HG02840 (cell line): ENCODE results near the gene PCNX3.
"Not testable (repeated sequence)": the region's sequence is repeated elsewhere in the genome, so short reads cannot be mapped to it uniquely, and the experiment has no call there.

Source experiments
- ATAC-seq: cut with Tn5 transposase; IDR thresholded peaks from one replicate; pipeline ENCODE4 v1.9.1; 2021; ENCODE audit warnings: mild to moderate bottlenecking, moderate library complexity, moderate number of reproducible peaks; ENCODE audit not compliant: unreplicated experiment, low FRiP score

PCNX3 gene

DNA sequence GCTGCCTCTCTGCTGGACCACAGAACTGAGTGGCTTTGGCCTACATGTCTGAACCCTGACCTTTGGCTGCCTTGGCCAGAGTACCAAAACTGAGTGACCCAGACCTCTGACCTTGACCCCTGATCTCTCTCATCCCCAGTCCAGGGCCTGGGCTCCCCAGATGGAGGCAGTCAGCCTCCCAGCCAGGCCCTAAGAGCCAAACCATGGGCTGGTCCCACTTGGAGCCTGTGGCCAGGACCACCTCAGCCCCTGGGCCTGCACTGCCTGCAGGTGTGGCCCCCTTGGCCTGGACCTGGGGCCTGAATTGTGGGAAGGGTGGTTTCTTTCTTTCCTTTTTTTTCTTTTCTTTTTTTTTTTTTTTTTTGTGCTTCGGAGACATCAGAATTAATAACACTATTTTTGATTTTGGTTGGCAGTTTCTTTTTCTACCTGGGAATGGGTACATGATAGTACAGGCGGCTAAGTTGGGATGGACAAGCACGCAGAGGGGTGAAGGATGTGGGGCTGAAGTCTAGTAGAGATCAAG lies 21.5 kb downstream of the PCNX3 start:
- ATAC-seq = no peak

DNA sequence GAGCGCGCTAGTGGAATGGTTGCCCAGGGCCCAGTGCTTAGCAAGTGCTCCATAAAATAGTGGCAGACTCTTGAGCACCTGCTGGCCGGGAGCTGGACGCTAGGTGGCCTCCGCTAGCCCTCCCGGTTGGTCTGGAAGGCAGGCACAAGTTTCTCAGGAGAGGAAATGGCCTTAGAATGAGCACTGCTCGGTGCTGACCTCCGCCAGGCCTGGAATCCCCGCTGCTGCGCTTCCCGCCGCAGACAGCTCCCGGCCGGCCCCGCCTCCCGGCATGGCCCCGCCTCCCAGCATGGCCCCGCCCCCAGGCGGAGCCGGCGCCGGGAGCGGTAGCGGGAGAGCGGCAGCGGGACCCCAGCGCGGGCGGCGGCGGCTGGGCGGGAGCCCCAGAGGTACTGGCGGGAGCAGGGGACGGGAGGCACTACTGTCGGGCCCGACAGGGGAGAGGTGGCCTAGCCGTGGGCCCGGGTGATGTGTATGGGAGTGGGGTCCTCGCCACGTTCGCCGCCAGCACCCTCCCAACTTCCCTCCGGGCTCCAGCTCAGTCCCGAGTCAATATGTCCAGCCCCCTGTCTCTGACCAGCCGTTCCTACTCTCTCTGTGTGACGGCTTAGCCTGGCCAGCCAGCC lies 22.3 kb downstream of the PCNX3 start, which contains the start of gene SIPA1:
SIPA1 (plus strand) TSS at position 308 of the 626 bp plus-strand sequence. CDS start 2,821 bp downstream, outside the sequence.
- ATAC-seq = peak; percentile 43

DNA sequence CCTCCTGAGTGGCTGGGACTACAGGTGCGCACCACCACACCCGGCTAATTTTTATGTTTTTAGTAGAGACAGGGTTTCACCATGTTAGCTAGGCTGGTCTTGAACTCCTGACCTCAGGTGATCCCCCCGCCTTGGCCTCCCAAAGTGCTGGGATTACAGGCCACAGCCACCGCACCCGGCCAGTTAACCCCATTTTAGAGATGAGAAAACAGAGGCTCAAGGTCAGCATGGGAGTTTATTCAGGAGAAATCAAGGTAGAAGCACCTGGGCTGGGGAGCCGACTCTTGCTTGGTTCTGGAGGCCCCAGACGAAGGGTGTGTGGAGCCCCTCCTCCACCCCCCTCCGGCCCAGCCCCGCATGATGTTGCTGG lies 23.6 kb downstream of the PCNX3 start:
- not testable (repeated sequence) for ATAC-seq

DNA sequence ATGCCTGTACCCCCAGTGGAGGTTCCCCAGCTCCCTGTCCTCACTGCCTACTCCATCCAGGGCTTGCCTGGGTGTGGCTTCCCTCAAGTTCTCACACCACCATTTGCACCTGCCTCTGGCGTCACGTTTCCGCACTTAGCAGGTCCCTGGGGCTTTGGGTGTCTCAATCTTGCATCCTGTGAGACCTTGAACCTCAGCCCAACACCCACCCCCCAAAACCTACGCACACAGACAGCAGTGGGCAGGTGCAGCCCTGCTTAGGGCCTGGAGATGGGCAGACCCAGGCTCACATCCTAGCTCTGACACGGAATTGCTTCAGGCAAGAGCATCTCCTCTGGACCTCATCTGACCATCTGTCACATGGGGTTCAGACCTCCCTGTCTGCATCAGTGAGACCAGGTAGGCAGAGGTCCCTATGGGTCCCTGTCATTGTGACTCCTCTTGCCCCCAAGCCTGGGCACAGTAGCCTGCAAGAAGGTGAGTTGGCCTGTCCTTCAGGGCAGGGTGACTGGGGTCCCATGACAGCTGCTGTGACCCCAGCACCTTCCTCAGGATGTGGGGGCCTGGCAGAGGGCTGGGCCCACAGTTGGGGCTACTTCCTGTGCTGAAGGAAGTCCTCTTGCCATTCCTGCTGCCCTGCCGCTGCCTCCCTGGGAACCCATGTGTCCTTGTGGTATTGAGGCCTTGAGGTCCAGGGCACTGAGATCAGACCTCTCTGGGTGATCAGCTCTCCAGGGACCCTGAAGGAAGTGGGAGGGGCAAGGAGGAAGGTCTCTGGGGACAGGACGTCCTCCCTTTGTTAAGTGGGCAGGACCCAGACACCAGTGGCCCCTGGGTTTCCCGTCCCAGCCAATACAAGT lies 24.3 kb downstream of the PCNX3 start:
- no peak for ATAC-seq

DNA sequence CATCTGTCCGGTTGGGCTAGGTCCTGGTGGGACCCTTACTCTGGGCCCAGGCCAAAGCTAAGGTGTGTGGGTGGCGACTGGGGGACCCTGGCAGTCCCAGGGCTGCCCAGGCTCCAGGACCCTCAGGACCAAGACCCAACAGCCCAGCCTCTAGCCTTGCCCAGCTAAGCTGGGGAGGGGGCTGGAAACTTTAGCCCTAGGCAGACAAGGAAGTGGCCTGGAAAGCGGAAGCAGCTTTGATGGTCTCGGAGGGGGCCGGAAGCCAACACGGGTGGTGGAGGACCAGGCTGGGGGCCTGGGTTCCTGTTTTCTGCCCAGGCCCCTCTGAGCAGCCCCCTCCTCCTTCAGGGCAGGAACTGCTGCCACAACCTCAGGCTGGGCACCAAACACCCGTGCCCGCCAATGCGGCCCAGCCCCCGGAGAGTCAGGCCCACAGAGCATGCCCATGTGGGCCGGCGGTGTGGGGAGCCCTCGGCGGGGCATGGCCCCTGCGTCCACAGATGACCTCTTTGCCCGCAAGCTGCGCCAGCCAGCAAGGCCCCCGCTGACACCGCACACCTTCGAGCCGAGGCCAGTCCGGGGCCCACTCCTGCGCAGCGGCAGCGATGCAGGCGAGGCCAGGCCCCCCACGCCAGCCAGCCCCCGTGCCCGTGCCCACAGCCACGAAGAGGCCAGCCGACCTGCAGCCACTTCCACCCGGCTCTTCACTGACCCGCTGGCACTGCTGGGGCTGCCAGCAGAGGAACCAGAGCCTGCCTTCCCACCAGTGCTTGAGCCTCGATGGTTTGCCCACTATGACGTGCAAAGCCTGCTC lies 25.1 kb downstream of the PCNX3 start:
- ATAC-seq = no peak

DNA sequence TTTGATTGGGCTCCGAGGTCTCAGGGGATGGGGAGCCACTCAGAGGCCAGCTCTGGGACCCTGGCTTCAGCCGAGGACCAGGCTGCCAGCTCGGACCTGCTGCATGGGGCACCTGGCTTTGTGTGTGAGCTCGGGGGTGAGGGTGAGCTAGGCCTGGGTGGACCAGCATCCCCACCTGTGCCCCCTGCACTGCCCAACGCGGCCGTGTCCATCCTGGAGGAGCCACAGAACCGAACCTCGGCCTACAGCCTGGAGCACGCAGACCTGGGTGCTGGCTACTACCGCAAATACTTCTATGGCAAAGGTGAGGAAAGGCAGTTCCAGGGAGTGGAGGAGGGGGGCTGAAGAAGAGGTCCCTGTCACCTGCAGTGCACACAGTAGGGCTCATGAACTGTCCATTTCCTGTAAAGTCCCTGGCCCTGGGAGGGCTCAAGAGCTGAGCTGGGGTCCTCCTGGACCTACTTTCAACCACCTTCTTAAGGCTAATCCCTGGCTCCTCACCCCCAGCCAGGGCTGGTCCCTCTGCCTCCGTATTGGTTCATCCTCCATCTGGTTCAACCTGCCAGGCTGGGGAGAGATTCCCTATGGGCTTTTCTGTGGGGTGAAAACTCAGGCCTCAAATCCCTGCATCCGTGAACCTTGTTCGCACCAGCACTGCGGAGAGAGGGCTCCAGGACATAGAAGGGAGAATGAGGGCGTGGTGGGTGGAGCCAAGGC lies 25.9 kb downstream of the PCNX3 start:
- no peak for ATAC-seq

DNA sequence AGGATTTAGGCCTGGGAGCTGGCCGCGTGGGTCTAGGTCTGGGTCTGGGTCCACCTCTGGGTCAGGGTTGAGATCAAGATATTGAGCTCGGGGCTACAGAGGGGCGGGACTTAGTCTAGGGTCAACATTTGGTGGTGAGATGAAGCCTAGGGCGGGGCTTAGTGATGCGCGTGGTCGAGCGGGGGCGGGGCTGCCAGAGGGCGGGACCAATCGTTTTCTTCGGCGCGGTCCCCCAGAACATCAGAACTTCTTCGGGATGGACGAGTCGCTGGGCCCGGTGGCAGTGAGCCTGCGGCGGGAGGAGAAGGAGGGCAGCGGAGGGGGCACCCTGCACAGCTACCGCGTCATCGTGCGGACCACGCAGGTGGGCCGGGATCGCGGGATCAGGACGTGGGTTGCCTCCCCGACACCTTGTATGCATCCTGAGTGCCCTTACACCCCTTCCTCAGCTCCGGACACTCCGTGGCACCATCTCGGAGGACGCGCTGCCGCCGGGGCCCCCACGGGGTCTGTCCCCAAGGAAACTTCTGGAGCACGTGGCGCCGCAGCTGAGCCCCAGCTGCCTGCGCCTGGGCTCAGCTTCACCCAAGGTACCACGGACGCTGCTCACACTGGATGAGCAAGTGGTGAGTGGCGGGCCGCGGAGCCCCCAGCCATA lies 26.6 kb downstream of the PCNX3 start:
- no peak for ATAC-seq

DNA sequence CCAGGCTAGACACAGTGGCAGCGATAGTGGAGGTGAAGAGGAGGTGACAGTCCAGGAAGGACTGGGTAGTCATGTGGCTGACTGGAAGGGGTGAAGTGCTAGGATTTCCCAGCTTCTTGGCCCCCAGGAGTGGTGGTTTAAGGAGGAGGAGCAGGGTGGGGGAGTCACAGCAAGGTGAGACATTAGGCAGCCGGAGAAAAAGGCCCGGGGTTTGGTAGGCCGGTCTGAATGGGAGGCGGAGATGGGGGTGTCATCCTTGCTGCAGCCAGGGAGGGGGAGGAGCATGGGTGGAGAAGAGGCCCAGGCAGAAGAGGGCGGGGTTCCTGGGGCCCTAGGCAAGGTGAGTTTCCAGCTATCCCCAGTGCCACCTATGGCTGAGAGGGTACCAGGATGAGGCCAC lies 28.4 kb downstream of the PCNX3 start:
- no peak for ATAC-seq

DNA sequence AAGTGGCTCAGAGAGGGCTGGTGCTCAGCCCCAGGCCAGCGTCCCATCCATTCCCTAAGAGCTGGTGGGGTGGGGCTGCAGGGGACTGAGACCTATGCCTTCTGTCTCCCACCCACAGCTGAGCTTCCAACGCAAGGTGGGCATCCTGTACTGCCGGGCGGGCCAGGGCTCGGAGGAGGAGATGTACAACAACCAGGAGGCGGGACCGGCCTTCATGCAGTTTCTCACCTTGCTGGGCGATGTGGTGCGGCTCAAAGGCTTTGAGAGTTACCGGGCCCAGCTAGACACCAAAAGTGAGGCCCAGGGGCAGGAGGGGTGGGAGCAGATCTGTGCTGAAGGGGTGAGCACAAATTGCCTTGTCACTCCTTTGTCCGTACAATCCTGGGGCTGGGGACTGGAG lies 29.3 kb downstream of the PCNX3 start:
- ATAC-seq = no peak

DNA sequence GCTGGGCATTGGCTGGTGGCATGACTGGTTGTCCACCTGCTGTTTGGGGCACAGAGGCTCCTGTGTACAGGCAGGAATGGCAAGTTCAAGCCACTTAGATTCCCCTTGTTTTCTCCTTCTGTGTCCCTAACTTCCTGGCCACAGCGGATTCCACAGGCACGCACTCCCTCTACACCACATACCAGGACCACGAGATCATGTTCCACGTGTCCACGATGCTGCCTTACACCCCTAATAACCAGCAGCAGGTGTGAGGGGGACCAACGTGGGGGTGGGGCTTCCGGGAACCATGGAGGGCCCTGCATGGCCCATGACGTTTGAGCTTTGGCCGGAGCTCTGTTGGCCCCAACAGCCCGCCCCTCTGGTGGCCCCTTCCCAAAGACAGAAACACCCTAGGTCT lies 30.1 kb downstream of the PCNX3 start:
- no peak for ATAC-seq

DNA sequence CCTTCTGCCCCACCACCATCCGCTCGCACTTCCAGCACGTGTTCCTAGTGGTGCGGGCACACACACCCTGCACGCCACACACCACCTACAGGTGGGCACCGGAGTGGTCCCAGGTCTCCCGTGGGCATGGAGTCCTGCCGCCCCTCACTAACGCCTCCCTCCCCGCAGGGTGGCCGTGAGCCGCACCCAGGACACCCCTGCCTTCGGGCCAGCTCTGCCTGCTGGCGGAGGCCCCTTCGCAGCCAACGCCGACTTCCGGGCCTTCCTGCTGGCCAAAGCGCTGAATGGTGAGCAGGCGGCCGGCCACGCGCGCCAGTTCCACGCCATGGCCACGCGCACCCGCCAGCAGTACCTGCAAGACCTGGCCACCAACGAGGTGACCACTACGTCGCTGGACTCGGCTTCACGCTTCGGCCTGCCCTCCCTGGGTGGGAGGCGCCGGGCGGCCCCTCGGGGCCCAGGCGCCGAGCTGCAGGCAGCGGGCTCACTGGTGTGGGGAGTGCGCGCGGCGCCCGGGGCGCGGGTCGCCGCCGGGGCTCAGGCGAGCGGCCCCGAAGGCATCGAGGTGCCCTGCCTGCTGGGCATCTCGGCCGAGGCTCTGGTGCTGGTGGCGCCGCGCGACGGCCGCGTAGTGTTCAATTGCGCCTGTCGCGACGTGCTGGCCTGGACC lies 30.8 kb downstream of the PCNX3 start:
- ATAC-seq = no peak

DNA sequence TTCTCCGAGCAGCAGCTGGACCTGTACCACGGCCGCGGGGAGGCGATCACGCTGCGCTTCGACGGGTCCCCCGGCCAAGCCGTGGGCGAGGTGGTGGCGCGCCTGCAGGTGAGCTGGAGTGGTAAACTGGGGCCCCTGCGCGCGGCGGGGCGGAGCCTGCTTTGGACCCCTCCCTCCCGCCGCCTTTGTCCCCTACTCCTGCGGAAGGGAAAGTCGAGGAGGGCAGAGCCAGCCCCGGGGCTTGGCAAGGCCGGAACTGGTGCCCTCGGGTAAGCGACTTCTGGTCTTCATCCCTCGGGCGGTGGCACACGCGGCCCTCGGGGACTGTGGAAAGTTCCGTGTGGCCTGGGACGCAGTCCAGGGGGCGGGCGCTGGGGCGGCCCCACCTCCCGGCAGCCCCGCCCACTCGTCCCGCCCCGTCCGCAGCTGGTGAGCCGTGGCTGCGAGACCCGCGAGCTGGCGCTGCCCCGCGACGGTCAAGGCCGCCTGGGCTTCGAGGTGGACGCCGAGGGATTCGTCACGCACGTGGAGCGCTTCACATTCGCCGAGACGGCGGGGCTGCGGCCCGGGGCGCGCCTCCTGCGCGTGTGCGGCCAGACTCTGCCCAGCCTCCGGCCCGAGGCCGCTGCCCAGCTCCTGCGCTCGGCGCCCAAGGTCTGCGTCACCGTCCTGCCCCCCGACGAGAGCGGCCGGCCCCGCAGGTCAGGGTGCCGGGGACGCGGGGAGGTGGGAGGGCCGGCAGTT lies 31.6 kb downstream of the PCNX3 start:
- ATAC-seq = no peak

DNA sequence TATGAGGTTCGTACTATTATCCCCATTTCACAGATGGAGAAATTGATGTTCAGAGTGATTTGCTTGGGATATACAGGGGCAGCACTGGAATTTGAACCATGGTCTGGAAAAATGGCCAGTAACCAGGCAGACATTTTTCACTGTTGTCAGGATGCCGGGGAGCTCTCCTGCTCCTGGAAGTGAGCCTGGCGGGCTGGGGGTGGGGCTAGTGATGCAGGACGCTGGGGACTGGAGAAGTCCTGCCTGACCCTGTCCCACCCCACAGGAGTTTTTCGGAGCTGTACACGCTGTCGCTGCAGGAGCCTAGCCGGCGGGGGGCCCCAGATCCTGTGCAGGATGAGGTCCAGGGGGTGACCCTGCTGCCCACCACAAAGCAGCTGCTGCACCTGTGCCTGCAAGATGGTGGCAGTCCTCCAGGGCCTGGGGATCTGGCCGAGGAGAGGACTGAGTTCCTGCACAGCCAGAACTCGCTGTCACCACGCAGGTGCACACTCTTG lies 33.5 kb downstream of the PCNX3 start:
- no peak for ATAC-seq

DNA sequence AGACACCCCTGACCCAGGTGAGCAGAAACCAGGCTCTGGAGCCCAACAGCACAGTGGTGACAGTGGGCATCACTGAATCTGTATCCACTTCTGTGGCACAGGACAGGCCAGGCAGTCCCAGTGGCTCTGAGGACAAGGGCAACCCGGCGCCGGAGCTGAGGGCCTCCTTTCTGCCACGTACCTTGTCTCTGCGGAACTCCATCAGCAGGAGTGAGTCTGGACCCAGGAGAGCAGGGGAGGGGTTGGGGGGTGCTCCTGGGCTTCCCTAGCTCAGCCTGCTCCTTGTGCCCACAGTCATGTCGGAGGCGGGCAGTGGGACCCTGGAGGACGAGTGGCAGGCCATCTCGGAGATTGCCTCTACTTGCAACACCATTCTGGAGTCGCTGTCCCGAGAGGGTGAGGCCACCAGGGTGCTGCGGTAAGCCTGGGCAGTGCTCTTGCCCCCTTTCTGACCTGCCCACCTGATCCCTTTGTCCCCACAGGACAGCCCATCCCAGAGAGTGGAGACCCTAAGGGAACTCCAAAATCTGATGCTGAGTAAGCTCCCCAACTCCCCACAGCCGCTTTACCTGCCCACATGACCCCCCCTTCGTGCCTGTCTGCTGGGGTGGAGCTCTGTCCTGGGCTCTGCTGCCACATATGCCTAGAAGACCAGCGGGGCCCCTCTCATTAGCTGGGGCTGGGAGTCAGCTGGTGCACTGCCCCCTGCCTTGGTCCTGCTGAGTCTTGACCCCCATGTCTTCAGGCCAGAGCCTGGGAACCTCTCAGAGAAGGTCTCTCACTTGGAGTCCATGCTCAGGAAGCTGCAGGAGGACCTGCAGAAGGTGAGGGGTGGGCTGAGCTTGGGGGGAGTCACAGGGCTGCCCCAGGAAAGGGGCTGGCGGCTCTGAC lies 34.3 kb downstream of the PCNX3 start:
- ATAC-seq = no peak

DNA sequence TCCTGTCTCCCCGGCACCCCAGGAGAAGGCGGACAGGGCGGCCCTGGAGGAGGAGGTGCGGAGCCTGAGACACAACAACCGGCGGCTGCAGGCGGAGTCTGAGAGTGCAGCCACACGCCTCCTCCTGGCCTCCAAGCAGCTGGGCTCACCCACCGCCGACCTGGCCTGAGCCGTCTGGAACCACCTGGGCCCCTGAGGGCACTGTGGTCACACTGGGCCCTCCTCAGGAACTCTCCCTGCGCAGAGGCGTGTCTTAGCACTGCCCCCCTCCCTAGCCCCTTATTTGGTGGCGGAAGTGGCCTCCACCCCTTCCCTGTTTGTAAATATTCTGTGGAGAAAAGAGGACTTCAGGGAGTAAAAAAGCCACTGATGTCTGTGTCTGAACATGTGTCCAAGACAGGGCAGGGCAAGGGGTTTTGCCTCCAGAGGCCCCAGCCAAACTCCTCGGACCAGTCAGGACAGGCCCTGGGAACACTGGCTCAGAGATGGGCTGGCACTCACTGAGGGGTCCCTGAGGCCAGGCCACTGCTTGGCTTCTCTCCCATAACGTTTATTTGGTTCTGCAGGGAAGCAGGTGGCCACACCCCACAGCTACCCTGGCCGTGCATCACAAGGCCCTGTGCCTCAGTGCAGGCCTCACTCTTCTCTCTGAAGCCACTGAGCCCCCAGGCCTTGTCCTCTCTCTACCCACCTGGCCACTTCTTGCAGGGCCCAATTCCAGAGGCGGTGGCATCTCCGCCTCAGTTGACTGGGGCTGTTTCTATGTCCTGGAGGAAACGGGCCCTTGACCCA lies 35.2 kb downstream of the PCNX3 start:
- ATAC-seq = no peak

DNA sequence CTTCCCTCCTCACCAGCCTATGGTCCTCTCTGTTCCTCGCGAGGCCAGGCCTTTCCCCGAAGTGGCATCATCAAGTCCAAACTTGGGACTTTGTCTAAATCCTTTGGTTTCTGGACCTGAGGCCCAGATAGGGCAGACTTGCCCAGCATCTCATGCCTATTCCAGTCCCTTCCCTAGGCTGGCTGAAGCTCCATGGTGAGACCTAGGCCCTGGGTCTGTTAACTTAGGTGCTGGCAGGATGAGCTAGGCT lies 35.7 kb downstream of the PCNX3 start:
- no peak for ATAC-seq
